ENCODE data around the gene HOXD12. TPM values are rescaled to one million over a fixed set of nuclear protein-coding genes. Genes with fewer than 3 reads are reported as not detected.

The HOXD12 gene
- total RNA-seq, 1 donor from 2014 or later, result not detected

- no peak for FAIRE-seq
- no peak for DNase-seq (ENCODE audit: low spot score in 2 of 2)
These were observed 28.8 kb downstream of the HOXD12 start for GRCh38 chr2:176128172-176128981.

GRCh38 chr2:176128982-176129796 lies 29.6 kb downstream of the HOXD12 start, which contains the start of gene HOXD8:
HOXD8 (plus strand) TSS chr2:176129705; CDS start chr2:176130367, 662 bp downstream.
- FAIRE-seq, result no peak
- no peak for DNase-seq (ENCODE audit: low spot score in 2 of 2)

GRCh38 chr2:176129813-176130146 lies 30.2 kb downstream of the HOXD12 start:
- FAIRE-seq, result no peak
- no peak for DNase-seq (ENCODE audit: low spot score in 2 of 2)

- FAIRE-seq (no peak), DNase-seq (ENCODE audit: low spot score in 2 of 2) (no peak)
These were observed 30.8 kb downstream of the HOXD12 start for GRCh38 chr2:176130147-176130956.

- DNase-seq (ENCODE audit: low spot score in 2 of 2), result no peak
- no peak for FAIRE-seq
These were observed 31.6 kb downstream of the HOXD12 start for GRCh38 chr2:176130957-176131847.

GRCh38 chr2:176131848-176132158 lies 32.2 kb downstream of the HOXD12 start:
- DNase-seq (ENCODE audit: low spot score in 2 of 2), result no peak
- FAIRE-seq, result no peak

GRCh38 chr2:176132205-176133171 lies 32.9 kb downstream of the HOXD12 start:
- no peak for DNase-seq (ENCODE audit: low spot score in 2 of 2)
- no peak for FAIRE-seq

- DNase-seq (ENCODE audit: low spot score in 2 of 2), result no peak
- FAIRE-seq, result no peak
These were observed 33.8 kb downstream of the HOXD12 start for GRCh38 chr2:176133389-176133788.

- FAIRE-seq, result no peak
These were observed 34.4 kb downstream of the HOXD12 start for GRCh38 chr2:176134035-176134434.

GRCh38 chr2:176135035-176135440 lies 35.4 kb downstream of the HOXD12 start:
- DNase-seq (ENCODE audit: low spot score in 2 of 2), result no peak
- no peak for FAIRE-seq

More at GRCh38 chr2:176134035-176134434, 34.4 kb downstream of the HOXD12 start:
- no peak for DNase-seq (ENCODE audit: low spot score in 2 of 2)

GRCh38 chr2:176136374-176137251 lies 37.0 kb downstream of the HOXD12 start:
- FAIRE-seq (no peak), DNase-seq (ENCODE audit: low spot score in 2 of 2) (no peak)

- DNase-seq (ENCODE audit: low spot score in 2 of 2) (no peak), FAIRE-seq (no peak)
These were observed 37.6 kb downstream of the HOXD12 start for GRCh38 chr2:176137252-176137580.

- no peak for DNase-seq (ENCODE audit: low spot score in 2 of 2)
- FAIRE-seq, result no peak
These were observed 38.3 kb downstream of the HOXD12 start for GRCh38 chr2:176137906-176138305.

- DNase-seq (ENCODE audit: low spot score in 2 of 2), result no peak
- no peak for FAIRE-seq
These were observed 38.9 kb downstream of the HOXD12 start for GRCh38 chr2:176138526-176138922.

- FAIRE-seq, result no peak
- DNase-seq (ENCODE audit: low spot score in 2 of 2), result no peak
These were observed 39.5 kb downstream of the HOXD12 start for GRCh38 chr2:176138923-176139660.

- no peak for FAIRE-seq
- no peak for DNase-seq (ENCODE audit: low spot score in 2 of 2)
These were observed 40.3 kb downstream of the HOXD12 start for GRCh38 chr2:176139661-176140512.
